HG03565 (cell line): ENCODE measurements around the gene SMIM10L1.

Experiments
- ATAC-seq: cut with Tn5 transposase; IDR thresholded peaks from one replicate; pipeline ENCODE4 v1.9.1; 2021; ENCODE audit warnings: mild to moderate bottlenecking, moderate library complexity; ENCODE audit not compliant: unreplicated experiment

SMIM10L1 gene

GRCh38 chr12:11183011-11183410 lies 12.0 kb downstream of the SMIM10L1 start:
- ATAC-seq, result no peak

- no peak for ATAC-seq
Observed at GRCh38 chr12:11186837-11187236, 15.8 kb downstream of the SMIM10L1 start, which contains the start of gene TAS2R42. TSS of gene TAS2R42 (minus strand) at chr12:11186937. CDS start at chr12:11186937, 0 bp downstream.

GRCh38 chr12:11202811-11203210 lies 31.8 kb downstream of the SMIM10L1 start:
- ATAC-seq, result no peak

- ATAC-seq, result no peak
Observed at GRCh38 chr12:11204173-11204572, 33.2 kb downstream of the SMIM10L1 start.

GRCh38 chr12:11209113-11209512 lies 38.1 kb downstream of the SMIM10L1 start:
- ATAC-seq, result no peak
